Measurements from ENCODE around the gene GALNT18. TPM values are rescaled to one million over a fixed set of nuclear protein-coding genes. Genes with fewer than 3 reads are reported as not detected.

GALNT18 gene
- total and polyA plus RNA-seq, 2 of the 4 experiments (the other 2 are of a cell fraction): 9.5 to 11.3 TPM

- DNase-seq (no peak), ATAC-seq (ENCODE audit: low read depth) (no peak)
- H3K4me1 ChIP-seq (ENCODE audit: control insufficient read depth, insufficient read depth, low read length): peaks cover under 1% of the 10 kb centered on the region; the same call in 1 of the 2 replicates
- no peak overlapping the region for H4K91ac ChIP-seq (ENCODE audit: insufficient read depth, low read depth, low read length)
- in situ Hi-C loops (cut with MboI; ENCODE audit: low sequenced_read_pairs): no loop called here
- no TSS peak for BruUV-seq (replicated peaks)
- H3K18ac ChIP-seq (ENCODE audit: low read depth, low read length): no peak overlapping the region
- 83% methylated on average over 2 of the region's 8 CpGs; no CpG with 5 or more reads in 1 of the 2 experiments for WGBS, 2 experiments (ENCODE audit: extremely low coverage in 2 of 2, insufficient read length in 1 of 2)
- intact Hi-C loops (cut with micrococcal nuclease): no loop called here
- no peak overlapping the region for H3K27ac ChIP-seq (ENCODE audit: insufficient read depth, low read length)
- dilution Hi-C loops (cut with HindIII; ENCODE audit: low sequenced_read_pairs, unreplicated experiment): no loop called here
- no peaks in the 10 kb centered on the region for H3K9me3 ChIP-seq (ENCODE audit: control insufficient read depth, insufficient read depth, low read length)
- no peaks in the 10 kb centered on the region for H4K20me1 ChIP-seq (ENCODE audit: insufficient read depth, low read length)
- H3K4me3 ChIP-seq (ENCODE audit: insufficient read depth, low read depth, low read length): no peak overlapping the region
- H2BK5ac ChIP-seq (ENCODE audit: low read depth, low read length, poor library complexity, severe bottlenecking): no peak overlapping the region
- no peak overlapping the region for H2BK20ac ChIP-seq (ENCODE audit: low read depth, low read length)
- no peak overlapping the region for H4K5ac ChIP-seq (ENCODE audit: low read depth, low read length)
- ChIA-PET POLR2A (ENCODE audit: unreplicated experiment) (no interaction called here), CTCF (no interaction called here)
- H3K9me1 ChIP-seq (ENCODE audit: insufficient read depth, low read length): peaks cover 5% of the 10 kb centered on the region; the same call in 1 of the 2 replicates
- no peaks in the 10 kb centered on the region; the same call in 1 of the 2 replicates for H3K27me3 ChIP-seq (ENCODE audit: control insufficient read depth, insufficient read depth, low read length)
- no peak overlapping the region for H3K9ac ChIP-seq (ENCODE audit: low read depth, low read length)
- H2AK9ac ChIP-seq (replicated peaks; ENCODE audit: low read depth, low read length, poor library complexity): no peak overlapping the region
- H2BK15ac ChIP-seq (ENCODE audit: low read depth, low read length): no peak overlapping the region
- H3K79me1 ChIP-seq (ENCODE audit: low read depth in 1 of 2, low read length in 2 of 2): no peaks in the 10 kb centered on the region
- H3K56ac ChIP-seq (ENCODE audit: extremely low read depth, insufficient read depth, low read length): no peak overlapping the region
- H3K4ac ChIP-seq (ENCODE audit: low read depth, low read length): no peak overlapping the region
- H3K14ac ChIP-seq (replicated peaks; ENCODE audit: low read depth, low read length): no peak overlapping the region
- no peak overlapping the region for H4K8ac ChIP-seq (ENCODE audit: low read depth in 2 of 2, low read length in 2 of 2)
- H2AK5ac ChIP-seq (ENCODE audit: low read depth, low read length): no peak overlapping the region
- H3K36me3 ChIP-seq (ENCODE audit: control insufficient read depth, insufficient read depth, low read length): no peaks in the 10 kb centered on the region
- no peak overlapping the region for H3K4me2 ChIP-seq (ENCODE audit: low read depth, low read length)
- TF ChIP-seq MXI1 (IDR thresholded peaks at IDR 0.05; ENCODE audit: borderline replicate concordance, low read depth, low read length) (no peak), CHD1 (IDR thresholded peaks at IDR 0.05; ENCODE audit: low read depth, low read length) (no peak), SMC3 (IDR thresholded peaks at IDR 0.05; ENCODE audit: low read depth, low read length) (no peak), CEBPB (IDR thresholded peaks at IDR 0.05; ENCODE audit: low read depth, low read length) (no peak), USF2 (IDR thresholded peaks at IDR 0.05; ENCODE audit: low read depth, low read length) (no peak), CTCF (conservative IDR thresholded peaks at IDR 0.05; ENCODE audit: low read depth, low read length) (no peak), BHLHE40 (IDR thresholded peaks at IDR 0.05; ENCODE audit: low read depth, low read length) (no peak), NFE2L2 (IDR thresholded peaks at IDR 0.05; ENCODE audit: low read depth, low read length) (no peak), RAD21 (IDR thresholded peaks at IDR 0.05; ENCODE audit: low read length) (no peak), ELK1 (IDR thresholded peaks at IDR 0.05; ENCODE audit: borderline replicate concordance, low read depth, low read length) (no peak), POLR2A (IDR thresholded peaks at IDR 0.05; ENCODE audit: low read depth, low read length) (no peak), MAFK (IDR thresholded peaks at IDR 0.05; ENCODE audit: low read depth, low read length) (no peak), RCOR1 (IDR thresholded peaks at IDR 0.05; ENCODE audit: insufficient replicate concordance, low read length) (no peak), MAZ (IDR thresholded peaks at IDR 0.05; ENCODE audit: borderline replicate concordance, low read depth, low read length) (no peak), FOS (IDR thresholded peaks at IDR 0.05; ENCODE audit: low read depth, low read length) (no peak), RFX5 (IDR thresholded peaks at IDR 0.05; ENCODE audit: low read depth, low read length) (no peak)
- no peak overlapping the region for H2AFZ ChIP-seq (replicated peaks; ENCODE audit: low read length, poor library complexity)
- H2BK120ac ChIP-seq (ENCODE audit: low read depth, low read length): no peak overlapping the region
- no peak overlapping the region for H3K23ac ChIP-seq (ENCODE audit: low read depth, low read length)
These were observed 210.3 kb downstream of the GALNT18 start for GRCh38 chr11:11411401-11411985.

All from IMR-90 (cell line).